ENCODE measurements around the gene SGK1.
A peak's percentile ranks its signal among the peaks of the same experiment; 100 is the strongest.
"Not testable (repeated sequence)": the region's sequence is repeated elsewhere in the genome, so short reads cannot be mapped to it uniquely, and the experiment has no call there.

The SGK1 gene

GRCh38 chr6:134193536-134194498 is 124.1 kb downstream of the SGK1 start:
- no peak for DNase-seq (ENCODE audit: low read depth in 1 of 2, low spot score in 1 of 2)

GRCh38 chr6:134192609-134193008 is 125.3 kb downstream of the SGK1 start:
- not testable (repeated sequence) for DNase-seq (ENCODE audit: low read depth in 1 of 2, low spot score in 1 of 2)

GRCh38 chr6:134190883-134191282 is 127.0 kb downstream of the SGK1 start:
- no peak for DNase-seq (ENCODE audit: low read depth in 1 of 2, low spot score in 1 of 2)

- DNase-seq (ENCODE audit: low read depth in 1 of 2, low spot score in 1 of 2), result no peak
These were observed 130.2 kb downstream of the SGK1 start for GRCh38 chr6:134187751-134188150.

GRCh38 chr6:134187154-134187553 is 130.8 kb downstream of the SGK1 start:
- DNase-seq (ENCODE audit: low read depth in 1 of 2, low spot score in 1 of 2), result no peak

GRCh38 chr6:134186355-134186754 is 131.6 kb downstream of the SGK1 start:
- DNase-seq (ENCODE audit: low read depth in 1 of 2, low spot score in 1 of 2), result no peak

- no peak for DNase-seq (ENCODE audit: low read depth in 1 of 2, low spot score in 1 of 2)
These were observed 132.6 kb downstream of the SGK1 start for GRCh38 chr6:134185277-134185676.

GRCh38 chr6:134183844-134184243 is 134.1 kb downstream of the SGK1 start:
- DNase-seq (ENCODE audit: low read depth in 1 of 2, low spot score in 1 of 2), result no peak

- DNase-seq (ENCODE audit: low read depth in 1 of 2, low spot score in 1 of 2), result no peak
These were observed 135.4 kb downstream of the SGK1 start for GRCh38 chr6:134182528-134182927.

- DNase-seq (ENCODE audit: low read depth in 1 of 2, low spot score in 1 of 2), result not testable (repeated sequence)
These were observed 136.2 kb downstream of the SGK1 start for GRCh38 chr6:134181726-134182125.

- not testable (repeated sequence) for DNase-seq (ENCODE audit: low read depth in 1 of 2, low spot score in 1 of 2)
These were observed 136.7 kb downstream of the SGK1 start for GRCh38 chr6:134181251-134181650.

GRCh38 chr6:134180540-134180939 is 137.4 kb downstream of the SGK1 start:
- DNase-seq (ENCODE audit: low read depth in 1 of 2, low spot score in 1 of 2), result not testable (repeated sequence)

GRCh38 chr6:134178161-134179044 is 139.5 kb downstream of the SGK1 start:
- peak; percentile 57 to 66 for DNase-seq (ENCODE audit: low read depth in 1 of 2, low spot score in 1 of 2)

GRCh38 chr6:134177753-134178160 is 140.2 kb downstream of the SGK1 start:
- DNase-seq (ENCODE audit: low read depth in 1 of 2, low spot score in 1 of 2), result no peak

GRCh38 chr6:134177236-134177635 is 140.7 kb downstream of the SGK1 start:
- DNase-seq (ENCODE audit: low read depth in 1 of 2, low spot score in 1 of 2), result no peak

- no peak for DNase-seq (ENCODE audit: low read depth in 1 of 2, low spot score in 1 of 2)
These were observed 141.5 kb downstream of the SGK1 start for GRCh38 chr6:134176264-134176975.

- peak; percentile 28 to 42 for DNase-seq (ENCODE audit: low read depth in 1 of 2, low spot score in 1 of 2)
These were observed 142.2 kb downstream of the SGK1 start for GRCh38 chr6:134175532-134176263.

GRCh38 chr6:134174672-134175531 is 143.0 kb downstream of the SGK1 start:
- DNase-seq (ENCODE audit: low read depth in 1 of 2, low spot score in 1 of 2), result peak; percentile 93 to 96

GRCh38 chr6:134173936-134174671 is 143.8 kb downstream of the SGK1 start:
- DNase-seq (ENCODE audit: low read depth in 1 of 2, low spot score in 1 of 2), result peak; percentile 70 to 80

Data from stimulated activated CD4-positive, alpha-beta T cell treated with anti-CD3 and anti-CD28 coated beads, Interleukin-15, amount 100 ng/mL, for 1 hour (primary cell).